GDM1 (cell line): Measurements from ENCODE around the gene OR2B3.
"Not testable (repeated sequence)": the region's sequence is repeated elsewhere in the genome, so short reads cannot be mapped to it uniquely, and the experiment has no call there.

Experiments
- DNase-seq: peaks from one replicate; lab custom pipeline; 2025; lab: John Stamatoyannopoulos, UW

The OR2B3 gene

GRCh38 chr6:29087213-29087612, at the start of gene OR2B3:
OR2B3 (minus strand) TSS chr6:29087313; CDS start chr6:29087248, 65 bp downstream.
- no peak for DNase-seq

GRCh38 chr6:29131691-29132090, 44.6 kb upstream of the OR2B3 start:
- DNase-seq, result no peak

GRCh38 chr6:29130644-29131043, 43.5 kb upstream of the OR2B3 start:
- DNase-seq, result no peak

- DNase-seq, result no peak
Measured at GRCh38 chr6:29129326-29130012, 42.4 kb upstream of the OR2B3 start.

- not testable (repeated sequence) for DNase-seq
Measured at GRCh38 chr6:29114964-29115363, 27.9 kb upstream of the OR2B3 start.

GRCh38 chr6:29112135-29112534, 25.0 kb upstream of the OR2B3 start:
- DNase-seq, result no peak

GRCh38 chr6:29107758-29108157, 20.6 kb upstream of the OR2B3 start, which contains the start of gene OR2J3:
OR2J3 (plus strand) TSS chr6:29108058; CDS start chr6:29111891, 3,833 bp downstream.
- no peak for DNase-seq

GRCh38 chr6:29099190-29099589, 12.1 kb upstream of the OR2B3 start, which contains the start of gene OR2J1:
OR2J1 (plus strand) TSS chr6:29099490; CDS start chr6:29100943, 1,453 bp downstream.
- no peak for DNase-seq

GRCh38 chr6:29097803-29098202, 10.7 kb upstream of the OR2B3 start:
- DNase-seq, result no peak

GRCh38 chr6:29092957-29093356, 5.8 kb upstream of the OR2B3 start:
- no peak for DNase-seq

GRCh38 chr6:29082457-29082856, 4.7 kb downstream of the OR2B3 start:
- no peak for DNase-seq

GRCh38 chr6:29081312-29081711, 5.8 kb downstream of the OR2B3 start:
- no peak for DNase-seq

GRCh38 chr6:29079203-29079602, 7.9 kb downstream of the OR2B3 start:
- no peak for DNase-seq

GRCh38 chr6:29071831-29072723, 15.0 kb downstream of the OR2B3 start:
- no peak for DNase-seq

- DNase-seq, result no peak
Measured at GRCh38 chr6:29051680-29052079, 35.4 kb downstream of the OR2B3 start.

- DNase-seq, result no peak
Measured at GRCh38 chr6:29045075-29045474, 42.0 kb downstream of the OR2B3 start, which contains the start of gene OR2W1. OR2W1 (minus strand) TSS chr6:29045175; CDS start chr6:29045175, 0 bp downstream.
